Neural progenitor cell (in vitro differentiated cells): ENCODE data around the gene RSPH10B2.
"Not testable (repeated sequence)": the region's sequence is repeated elsewhere in the genome, so short reads cannot be mapped to it uniquely, and the experiment has no call there.

Source experiments
- EZH2 ChIP-seq: fragments of 200-600 bp; sonication (generic); IDR thresholded peaks from 2 replicates; pipeline ENCODE4 v1.6.1; 2017; ENCODE audit warnings: antibody characterized with exemption, mild to moderate bottlenecking, moderate library complexity
- EZH2phosphoT487 ChIP-seq: fragments of 200-600 bp; sonication (generic); IDR thresholded peaks from 2 replicates; pipeline ENCODE4 v1.6.1; 2017; ENCODE audit warnings: antibody characterized with exemption
- TF ChIP-seq, protein P1 (sequence below): fragments of 200-600 bp; sonication (generic); IDR thresholded peaks from 2 replicates; pipeline ENCODE4 v1.5.1; 2017; ENCODE audit warnings: antibody characterized with exemption, mild to moderate bottlenecking

DNA sequence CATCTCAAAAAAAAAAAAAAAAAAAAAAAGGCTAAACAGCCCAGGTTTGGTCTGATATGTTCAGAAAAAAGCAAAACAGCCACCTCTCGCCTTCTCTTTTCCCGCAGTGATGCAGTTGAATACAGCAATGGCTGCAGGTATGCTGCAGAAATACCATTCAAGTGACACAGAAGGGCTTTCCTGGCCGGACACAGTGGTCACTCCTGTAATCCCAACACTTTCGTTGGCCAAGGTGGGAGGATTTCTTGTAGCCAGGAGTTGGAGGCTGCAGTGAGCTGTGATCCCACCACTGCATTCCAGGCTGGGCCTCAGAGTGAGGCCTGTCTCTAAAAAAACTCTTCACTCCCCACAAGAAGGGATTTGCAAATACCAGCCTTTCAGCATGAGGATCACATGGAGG is 29.6 kb upstream of the RSPH10B2 start:
- TF ChIP-seq, protein P1, sequence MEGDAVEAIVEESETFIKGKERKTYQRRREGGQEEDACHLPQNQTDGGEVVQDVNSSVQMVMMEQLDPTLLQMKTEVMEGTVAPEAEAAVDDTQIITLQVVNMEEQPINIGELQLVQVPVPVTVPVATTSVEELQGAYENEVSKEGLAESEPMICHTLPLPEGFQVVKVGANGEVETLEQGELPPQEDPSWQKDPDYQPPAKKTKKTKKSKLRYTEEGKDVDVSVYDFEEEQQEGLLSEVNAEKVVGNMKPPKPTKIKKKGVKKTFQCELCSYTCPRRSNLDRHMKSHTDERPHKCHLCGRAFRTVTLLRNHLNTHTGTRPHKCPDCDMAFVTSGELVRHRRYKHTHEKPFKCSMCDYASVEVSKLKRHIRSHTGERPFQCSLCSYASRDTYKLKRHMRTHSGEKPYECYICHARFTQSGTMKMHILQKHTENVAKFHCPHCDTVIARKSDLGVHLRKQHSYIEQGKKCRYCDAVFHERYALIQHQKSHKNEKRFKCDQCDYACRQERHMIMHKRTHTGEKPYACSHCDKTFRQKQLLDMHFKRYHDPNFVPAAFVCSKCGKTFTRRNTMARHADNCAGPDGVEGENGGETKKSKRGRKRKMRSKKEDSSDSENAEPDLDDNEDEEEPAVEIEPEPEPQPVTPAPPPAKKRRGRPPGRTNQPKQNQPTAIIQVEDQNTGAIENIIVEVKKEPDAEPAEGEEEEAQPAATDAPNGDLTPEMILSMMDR = not testable (repeated sequence)
- not testable (repeated sequence) for TF ChIP-seq EZH2, EZH2phosphoT487
